ENCODE data around the gene SCUBE3. TPM values are rescaled to one million over a fixed set of nuclear protein-coding genes. Genes with fewer than 3 reads are reported as not detected.

The SCUBE3 gene
- total RNA-seq, 1 donor from 2014 or later, result 0.02 TPM

DNA sequence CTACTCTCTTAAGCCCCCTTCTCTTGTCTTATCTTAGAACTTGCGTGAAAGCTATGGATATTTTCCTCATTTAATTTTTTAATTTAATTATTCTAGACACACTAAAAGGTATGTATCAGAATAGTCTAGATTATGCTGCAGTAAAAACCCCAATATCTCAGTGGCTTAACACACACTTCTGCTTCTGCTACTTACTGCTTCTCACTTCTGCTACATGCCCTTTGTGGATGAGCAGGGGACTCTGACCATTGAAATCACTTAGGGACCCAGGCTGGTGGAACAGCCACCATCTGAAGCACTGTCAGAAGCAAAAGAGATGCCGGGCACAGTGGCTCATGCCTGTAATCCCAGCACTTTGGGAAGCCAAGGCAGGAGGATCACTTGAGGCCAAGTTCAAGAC lies 27.2 kb upstream of the SCUBE3 start:
- peaks cover 2% of the 10 kb centered on the region for H3K4me1 Mint-ChIP-seq
- intact Hi-C loops (cut with micrococcal nuclease), result no loop called here
- no peak for DNase-seq
- H3K36me3 Mint-ChIP-seq (ENCODE audit: low read depth), result no peaks in the 10 kb centered on the region
- H3K9me3 Mint-ChIP-seq, result no peaks in the 10 kb centered on the region
- H3K4me3 Mint-ChIP-seq, result no peak overlapping the region
- no peak overlapping the region for H3K27ac Mint-ChIP-seq
- peaks cover 18% of the 10 kb centered on the region for H3K27me3 Mint-ChIP-seq

DNA sequence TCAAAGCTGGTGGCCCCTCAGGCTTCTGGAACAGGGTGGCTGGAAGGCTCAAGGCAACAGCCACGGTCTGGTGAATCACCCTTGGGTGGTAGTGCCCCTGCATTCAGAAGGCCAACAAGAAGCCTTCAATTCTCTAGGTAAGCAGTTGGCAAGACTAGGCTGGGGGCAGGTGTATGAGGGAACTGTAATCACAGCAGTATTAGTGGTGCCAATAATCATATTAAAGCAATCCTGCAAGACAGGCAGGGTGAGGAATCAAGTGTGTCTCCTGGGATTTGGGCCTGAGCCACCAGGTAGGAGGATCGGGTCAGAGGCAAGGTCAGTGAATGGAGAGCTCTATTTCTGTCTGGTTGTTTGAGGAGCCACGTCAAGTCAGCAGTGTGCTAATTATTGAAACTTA lies 24.9 kb upstream of the SCUBE3 start:
- Mint-ChIP-seq H3K9me3 (no peaks in the 10 kb centered on the region), H3K36me3 (ENCODE audit: low read depth) (no peaks in the 10 kb centered on the region), H3K27ac (no peak overlapping the region), H3K27me3 (peaks cover 13% of the 10 kb centered on the region), H3K4me1 (no peaks in the 10 kb centered on the region), H3K4me3 (no peak overlapping the region)
- intact Hi-C loops (cut with micrococcal nuclease), result no loop called here
- no peak for DNase-seq

DNA sequence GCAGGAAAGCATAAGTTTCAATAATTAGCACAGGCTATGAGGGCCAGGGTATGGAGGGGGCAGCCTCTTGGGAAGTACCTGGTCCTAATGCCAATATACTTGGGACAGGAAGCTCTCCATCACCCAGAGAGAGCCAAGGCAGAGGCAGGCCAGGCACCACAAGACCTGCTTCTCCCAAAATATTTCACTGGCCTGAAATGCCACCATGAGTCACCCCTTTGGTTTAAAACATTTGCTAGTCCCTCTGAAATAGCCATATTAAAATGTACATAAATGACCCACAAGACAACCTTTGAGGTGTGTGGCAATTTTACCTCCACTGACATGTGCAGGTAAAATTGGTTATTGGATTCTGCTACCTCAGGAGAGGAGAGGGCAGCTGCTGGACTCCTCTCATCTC lies 23.4 kb upstream of the SCUBE3 start:
- Mint-ChIP-seq H3K4me1 (no peaks in the 10 kb centered on the region), H3K27me3 (peaks cover 13% of the 10 kb centered on the region), H3K36me3 (ENCODE audit: low read depth) (no peaks in the 10 kb centered on the region), H3K9me3 (no peaks in the 10 kb centered on the region), H3K27ac (no peak overlapping the region), H3K4me3 (no peak overlapping the region)
- intact Hi-C loops (cut with micrococcal nuclease), result no loop called here
- DNase-seq, result no peak

DNA sequence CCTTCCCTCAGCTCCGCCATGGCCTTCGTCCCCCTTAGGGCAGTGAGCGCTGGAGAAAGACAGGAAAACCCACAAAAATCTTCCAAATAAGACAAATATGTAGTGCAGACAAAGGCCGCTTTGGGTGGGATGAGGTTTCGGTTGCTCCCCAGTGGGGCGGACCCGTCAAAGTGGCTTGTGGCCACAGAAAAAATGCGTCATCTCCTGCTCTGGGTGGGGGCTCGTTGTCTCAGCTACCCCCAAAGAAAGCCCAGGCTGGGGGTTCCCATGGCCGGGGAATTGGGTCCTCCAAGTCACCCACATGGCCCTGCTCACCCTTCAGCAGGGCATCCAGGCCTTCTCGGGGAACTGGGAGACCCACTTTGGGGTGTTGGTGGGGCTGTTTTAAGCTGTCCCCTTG lies 21.9 kb upstream of the SCUBE3 start:
- intact Hi-C loops (cut with micrococcal nuclease), result no loop called here
- DNase-seq, result no peak
- H3K27ac Mint-ChIP-seq, result no peak overlapping the region

GRCh38 chr6:35192301-35192860 lies 21.4 kb upstream of the SCUBE3 start:
- H3K4me3 Mint-ChIP-seq, result no peak overlapping the region
- no peak for DNase-seq
- H3K27ac Mint-ChIP-seq, result no peak overlapping the region
- intact Hi-C loops (cut with micrococcal nuclease), result no loop called here
- H3K4me1 Mint-ChIP-seq, result no peaks in the 10 kb centered on the region
- peaks cover 23% of the 10 kb centered on the region for H3K27me3 Mint-ChIP-seq
- H3K36me3 Mint-ChIP-seq (ENCODE audit: low read depth), result no peaks in the 10 kb centered on the region
- no peaks in the 10 kb centered on the region for H3K9me3 Mint-ChIP-seq

More for the DNA sequence above, 21.9 kb upstream of the SCUBE3 start:
- Mint-ChIP-seq H3K4me1 (no peaks in the 10 kb centered on the region), H3K36me3 (ENCODE audit: low read depth) (no peaks in the 10 kb centered on the region), H3K9me3 (no peaks in the 10 kb centered on the region), H3K27me3 (peaks cover 20% of the 10 kb centered on the region), H3K4me3 (no peak overlapping the region)

DNA sequence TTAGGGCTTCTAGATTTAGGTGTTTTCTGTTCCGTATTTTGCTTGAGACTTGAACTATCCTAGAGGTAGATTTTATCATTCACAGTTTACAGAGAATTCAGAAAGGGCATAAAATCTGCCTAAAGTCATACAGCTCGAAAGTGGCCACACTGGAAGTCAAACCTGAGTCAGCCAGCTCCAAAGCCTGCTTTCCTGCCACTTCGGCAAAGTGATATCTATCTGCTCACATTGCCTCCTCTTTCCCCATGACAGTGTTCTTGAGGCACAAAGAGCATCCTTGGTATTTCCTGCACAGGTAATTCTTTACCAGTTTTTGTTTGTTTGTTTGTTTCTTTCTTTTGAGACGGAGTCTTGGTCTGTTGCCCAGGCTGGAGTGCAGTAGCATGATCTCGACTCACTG lies 19.4 kb upstream of the SCUBE3 start:
- Mint-ChIP-seq H3K4me1 (no peaks in the 10 kb centered on the region), H3K36me3 (ENCODE audit: low read depth) (no peaks in the 10 kb centered on the region), H3K27me3 (peaks cover 29% of the 10 kb centered on the region), H3K27ac (no peak overlapping the region), H3K4me3 (no peak overlapping the region), H3K9me3 (no peaks in the 10 kb centered on the region)
- intact Hi-C loops (cut with micrococcal nuclease), result no loop called here
- DNase-seq, result no peak

DNA sequence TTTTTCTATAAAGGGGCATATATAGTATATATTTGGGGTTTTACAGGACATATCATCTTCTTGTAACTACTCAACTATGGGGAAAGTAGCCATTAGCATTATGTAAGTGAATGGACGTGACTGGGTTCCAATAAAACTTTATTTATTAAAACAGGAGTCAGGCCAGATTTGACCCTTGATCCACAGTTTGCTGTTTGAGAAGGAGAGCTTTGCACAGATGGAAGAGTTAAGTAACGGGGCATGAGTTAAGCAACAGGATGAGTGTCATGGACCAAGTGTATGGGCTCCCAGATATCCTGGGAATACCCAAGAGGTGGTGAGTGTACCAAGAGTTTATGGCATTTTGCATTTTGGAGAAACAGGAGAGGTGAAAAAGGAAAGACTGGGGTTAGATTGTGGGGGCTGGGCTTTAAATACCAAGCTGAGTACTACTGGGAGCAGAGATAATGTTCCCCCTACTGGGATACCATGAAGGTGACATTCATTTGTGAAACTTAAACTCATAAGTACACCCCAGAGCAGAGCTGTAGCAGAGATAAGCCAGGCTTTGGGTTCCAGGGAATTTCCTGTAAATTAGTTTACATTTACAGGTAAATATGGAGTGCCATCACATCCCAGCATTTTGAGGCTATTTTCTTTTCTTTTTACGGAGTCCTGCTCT lies 18.5 kb upstream of the SCUBE3 start:
- H3K4me1 Mint-ChIP-seq, result no peaks in the 10 kb centered on the region
- peaks cover 31% of the 10 kb centered on the region for H3K27me3 Mint-ChIP-seq
- H3K9me3 Mint-ChIP-seq, result no peaks in the 10 kb centered on the region
- no peak for DNase-seq
- no peak overlapping the region for H3K27ac Mint-ChIP-seq
- no peaks in the 10 kb centered on the region for H3K36me3 Mint-ChIP-seq (ENCODE audit: low read depth)
- intact Hi-C loops (cut with micrococcal nuclease), result no loop called here
- no peak overlapping the region for H3K4me3 Mint-ChIP-seq

DNA sequence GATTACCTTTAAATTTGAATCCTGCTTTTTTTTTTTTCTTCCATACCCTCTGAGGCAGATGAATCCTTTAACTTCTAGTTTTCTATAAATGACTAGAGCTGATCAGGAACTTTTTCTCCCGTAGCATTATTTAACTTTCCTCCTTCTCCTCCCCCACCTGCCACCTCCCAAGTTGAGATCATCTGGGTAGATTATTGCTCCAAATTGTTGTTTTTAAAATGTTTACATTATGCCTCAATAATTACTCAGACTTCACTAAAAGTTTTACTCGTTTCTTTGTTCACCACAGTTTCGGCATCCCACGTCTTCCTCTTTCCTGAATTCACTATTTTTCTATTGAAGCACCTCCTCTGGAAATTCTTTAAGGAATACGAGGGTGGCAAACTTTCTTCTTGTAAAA lies 16.6 kb upstream of the SCUBE3 start:
- Mint-ChIP-seq H3K27me3 (peaks cover 34% of the 10 kb centered on the region), H3K4me3 (no peak overlapping the region), H3K4me1 (no peaks in the 10 kb centered on the region), H3K9me3 (no peaks in the 10 kb centered on the region), H3K27ac (no peak overlapping the region), H3K36me3 (ENCODE audit: low read depth) (no peaks in the 10 kb centered on the region)
- intact Hi-C loops (cut with micrococcal nuclease), result no loop called here
- DNase-seq, result no peak

GRCh38 chr6:35199866-35200265 lies 13.9 kb upstream of the SCUBE3 start:
- Mint-ChIP-seq H3K4me1 (no peaks in the 10 kb centered on the region), H3K27me3 (peaks cover 50% of the 10 kb centered on the region), H3K27ac (no peak overlapping the region), H3K36me3 (ENCODE audit: low read depth) (no peaks in the 10 kb centered on the region), H3K9me3 (no peaks in the 10 kb centered on the region), H3K4me3 (no peak overlapping the region)
- intact Hi-C loops (cut with micrococcal nuclease), result no loop called here
- no peak for DNase-seq

- Mint-ChIP-seq H3K4me1 (no peaks in the 10 kb centered on the region), H3K4me3 (no peak overlapping the region), H3K27me3 (peaks cover 45% of the 10 kb centered on the region), H3K27ac (no peak overlapping the region), H3K9me3 (no peaks in the 10 kb centered on the region), H3K36me3 (ENCODE audit: low read depth) (no peaks in the 10 kb centered on the region)
- DNase-seq, result no peak
- intact Hi-C loops (cut with micrococcal nuclease), result no loop called here
Measured at GRCh38 chr6:35202066-35202546, 11.7 kb upstream of the SCUBE3 start.

- DNase-seq, result no peak
- no peak overlapping the region for H3K4me3 Mint-ChIP-seq
- peaks cover 53% of the 10 kb centered on the region for H3K27me3 Mint-ChIP-seq
- no peaks in the 10 kb centered on the region for H3K36me3 Mint-ChIP-seq (ENCODE audit: low read depth)
- H3K27ac Mint-ChIP-seq, result no peak overlapping the region
- no peaks in the 10 kb centered on the region for H3K9me3 Mint-ChIP-seq
- H3K4me1 Mint-ChIP-seq, result no peaks in the 10 kb centered on the region
- intact Hi-C loops (cut with micrococcal nuclease), result no loop called here
Measured at GRCh38 chr6:35203152-35203670, 10.5 kb upstream of the SCUBE3 start.

- Mint-ChIP-seq H3K36me3 (ENCODE audit: low read depth) (no peaks in the 10 kb centered on the region), H3K9me3 (no peaks in the 10 kb centered on the region), H3K4me1 (no peaks in the 10 kb centered on the region), H3K27ac (no peak overlapping the region), H3K27me3 (peaks cover 54% of the 10 kb centered on the region), H3K4me3 (no peak overlapping the region)
- no peak for DNase-seq
- intact Hi-C loops (cut with micrococcal nuclease), result no loop called here
Measured at GRCh38 chr6:35203680-35204079, 10.1 kb upstream of the SCUBE3 start.

- Mint-ChIP-seq H3K9me3 (no peaks in the 10 kb centered on the region), H3K27me3 (peaks cover 63% of the 10 kb centered on the region), H3K36me3 (ENCODE audit: low read depth) (no peaks in the 10 kb centered on the region), H3K27ac (no peak overlapping the region), H3K4me1 (no peaks in the 10 kb centered on the region), H3K4me3 (no peak overlapping the region)
- intact Hi-C loops (cut with micrococcal nuclease), result no loop called here
- no peak for DNase-seq
Measured at GRCh38 chr6:35206346-35206745, 7.4 kb upstream of the SCUBE3 start.

- Mint-ChIP-seq H3K27me3 (peaks cover 72% of the 10 kb centered on the region), H3K4me1 (peaks cover 2% of the 10 kb centered on the region)
- intact Hi-C loops (cut with micrococcal nuclease), result no loop called here
Measured at GRCh38 chr6:35208419-35208818, 5.3 kb upstream of the SCUBE3 start.

GRCh38 chr6:35209081-35209480 lies 4.7 kb upstream of the SCUBE3 start:
- peaks cover 2% of the 10 kb centered on the region for H3K4me1 Mint-ChIP-seq
- H3K9me3 Mint-ChIP-seq, result no peaks in the 10 kb centered on the region
- peaks cover 68% of the 10 kb centered on the region for H3K27me3 Mint-ChIP-seq
- no peak overlapping the region for H3K4me3 Mint-ChIP-seq
- intact Hi-C loops (cut with micrococcal nuclease), result no loop called here
- no peak for DNase-seq
- no peak overlapping the region for H3K27ac Mint-ChIP-seq
- no peaks in the 10 kb centered on the region for H3K36me3 Mint-ChIP-seq (ENCODE audit: low read depth)

More at GRCh38 chr6:35208419-35208818, 5.3 kb upstream of the SCUBE3 start:
- Mint-ChIP-seq H3K27ac (no peak overlapping the region), H3K4me3 (no peak overlapping the region), H3K36me3 (ENCODE audit: low read depth) (no peaks in the 10 kb centered on the region), H3K9me3 (no peaks in the 10 kb centered on the region)
- DNase-seq, result no peak
